Diencephalon (tissue), 1 donor: ENCODE measurements around the gene POTEC. TPM values are rescaled to one million over a fixed set of nuclear protein-coding genes. Genes with fewer than 3 reads are reported as not detected.

Experiments
- small RNA-seq: library from RNA; depleted of rRNA; stranded (forward); fragments of <200 nt; gene quantifications from one replicate; pipeline ENCODE3, GENCODE V24; 2014
- total RNA-seq: library from RNA; depleted of rRNA; stranded (reverse); fragments of >200 nt; gene quantifications from one replicate; pipeline ENCODE4 v1.2.3, GENCODE V29; 2014

The POTEC gene
- 0.46 TPM for total RNA-seq

GRCh38 chr18:14543446-14543964 is at the start of gene POTEC:
Gene POTEC (minus strand): TSS chr18:14543600. CDS start chr18:14543146, 454 bp downstream.

Small RNA genes lying within 50 kb of the gene (small RNA-seq; reads per million reads assigned to genes)
- gene RNU6-1021P = not detected

Other genes with a start within 250 kb of the POTEC start
- gene ANKRD30B, start 204.6 kb upstream of the POTEC start, total RNA-seq = 3.9 TPM